Fibroblast of the aortic adventitia (primary cell): Measurements from ENCODE around the gene GRB10. TPM values are rescaled to one million over a fixed set of nuclear protein-coding genes. Genes with fewer than 3 reads are reported as not detected.

Experiments used
- DNase-seq: peaks from one replicate; pipeline ENCODE4 v3.0.0-alpha.2; 2010; ENCODE audit warnings: low read depth
- H3K4me3 ChIP-seq: 2 replicates; pipeline ENCODE4 v1.5.1; 2011; ENCODE audit warnings: low read depth, mild to moderate bottlenecking, control low read depth, low read length, moderate library complexity
- total RNA-seq: library from RNA; depleted of rRNA; stranded (reverse); fragments of >200 nt; gene quantifications from 2 replicates; pipeline ENCODE4 v1.2.3, GENCODE V29; 2012; ENCODE audit warnings: low replicate concordance
- TF ChIP-seq, protein P1 (sequence below): IDR thresholded peaks from 2 replicates; pipeline ENCODE4 v1.5.1; 2011; ENCODE audit warnings: mild to moderate bottlenecking, low read length, control low read depth, inconsistent platforms; ENCODE audit not compliant: insufficient read depth

Gene GRB10
- total RNA-seq, 1 donor: 39.1 TPM

DNA sequence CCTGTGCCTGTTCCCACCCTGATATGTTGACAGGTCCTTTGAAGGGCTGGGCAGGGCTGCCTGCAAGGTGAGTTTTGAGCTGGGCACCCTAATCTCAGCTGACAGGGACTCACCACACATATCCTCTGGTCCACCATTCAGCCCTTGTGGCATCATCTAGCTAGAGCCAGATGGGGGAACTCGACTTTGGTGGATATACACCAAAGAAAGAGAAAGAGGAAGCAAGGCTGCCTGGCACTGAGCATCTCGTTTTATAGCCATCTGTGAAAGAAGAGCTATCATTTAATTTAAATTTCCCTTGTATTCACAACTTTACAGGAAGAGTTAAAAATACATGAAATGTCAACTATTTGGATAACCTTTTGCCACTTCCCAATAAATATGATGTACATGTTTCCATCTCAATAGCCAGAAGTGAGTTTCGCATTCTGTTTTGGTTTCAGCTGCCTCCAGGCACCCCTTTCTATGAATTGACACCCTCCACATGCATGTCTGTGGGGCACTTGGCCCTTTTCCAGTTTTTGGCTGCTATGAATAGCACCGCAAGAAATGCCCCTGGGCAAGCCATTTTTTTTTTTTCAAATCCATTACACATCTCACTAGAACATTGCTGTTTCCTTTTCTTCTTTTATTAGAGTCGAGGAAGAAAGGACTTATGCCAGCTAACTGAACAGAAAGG, 22.9 kb upstream of the GRB10 start:
- TF ChIP-seq, protein P1, sequence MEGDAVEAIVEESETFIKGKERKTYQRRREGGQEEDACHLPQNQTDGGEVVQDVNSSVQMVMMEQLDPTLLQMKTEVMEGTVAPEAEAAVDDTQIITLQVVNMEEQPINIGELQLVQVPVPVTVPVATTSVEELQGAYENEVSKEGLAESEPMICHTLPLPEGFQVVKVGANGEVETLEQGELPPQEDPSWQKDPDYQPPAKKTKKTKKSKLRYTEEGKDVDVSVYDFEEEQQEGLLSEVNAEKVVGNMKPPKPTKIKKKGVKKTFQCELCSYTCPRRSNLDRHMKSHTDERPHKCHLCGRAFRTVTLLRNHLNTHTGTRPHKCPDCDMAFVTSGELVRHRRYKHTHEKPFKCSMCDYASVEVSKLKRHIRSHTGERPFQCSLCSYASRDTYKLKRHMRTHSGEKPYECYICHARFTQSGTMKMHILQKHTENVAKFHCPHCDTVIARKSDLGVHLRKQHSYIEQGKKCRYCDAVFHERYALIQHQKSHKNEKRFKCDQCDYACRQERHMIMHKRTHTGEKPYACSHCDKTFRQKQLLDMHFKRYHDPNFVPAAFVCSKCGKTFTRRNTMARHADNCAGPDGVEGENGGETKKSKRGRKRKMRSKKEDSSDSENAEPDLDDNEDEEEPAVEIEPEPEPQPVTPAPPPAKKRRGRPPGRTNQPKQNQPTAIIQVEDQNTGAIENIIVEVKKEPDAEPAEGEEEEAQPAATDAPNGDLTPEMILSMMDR: no peak
- H3K4me3 ChIP-seq: no peak overlapping the region
- DNase-seq: no peak

DNA sequence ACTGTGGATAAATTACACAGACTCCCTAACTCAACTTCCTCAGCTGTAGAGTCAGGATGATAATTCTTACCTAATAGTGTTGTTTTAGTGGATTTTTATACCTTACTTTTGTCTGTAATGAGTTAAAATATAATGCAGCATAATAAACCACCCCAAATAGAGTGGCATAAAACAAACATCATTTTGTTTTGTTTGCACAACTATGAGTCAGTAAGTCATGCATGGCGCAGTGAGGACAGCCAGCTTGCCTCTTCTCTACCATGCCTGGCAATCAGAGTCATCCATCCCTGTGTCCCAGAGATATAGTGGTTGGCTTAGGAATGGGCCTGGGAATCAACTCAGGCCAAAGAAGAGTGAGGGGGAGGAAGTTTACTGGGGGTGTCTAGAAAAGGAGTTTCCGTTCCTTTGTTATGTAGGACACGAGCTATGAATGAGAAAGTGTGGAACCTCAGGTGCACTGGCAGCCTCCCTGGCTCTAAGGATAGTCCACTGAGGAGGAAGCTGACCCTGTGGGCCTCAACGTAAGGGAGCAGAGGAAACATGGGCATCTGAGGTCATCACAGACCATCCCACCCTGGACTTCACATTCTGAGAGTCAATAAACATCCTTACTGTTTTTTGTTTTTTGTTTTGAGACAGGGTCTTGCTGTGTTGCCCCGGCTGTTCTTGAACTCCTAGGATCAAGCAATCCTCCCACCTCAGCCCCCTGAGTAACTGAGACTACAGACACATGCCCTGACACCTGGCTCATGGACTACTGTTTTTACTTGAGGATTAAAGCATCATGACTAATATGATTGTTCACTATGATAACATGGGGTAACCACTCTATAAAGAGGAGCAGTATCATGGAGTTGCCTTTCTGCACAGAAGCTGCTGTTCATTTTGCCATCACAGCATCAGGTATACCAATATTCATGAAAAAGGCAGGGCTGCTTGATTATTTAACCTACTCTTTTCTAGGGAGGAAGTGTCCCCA, 21.0 kb upstream of the GRB10 start:
- no peak for DNase-seq
- no peak overlapping the region for H3K4me3 ChIP-seq
- TF ChIP-seq, protein P1: no peak

DNA sequence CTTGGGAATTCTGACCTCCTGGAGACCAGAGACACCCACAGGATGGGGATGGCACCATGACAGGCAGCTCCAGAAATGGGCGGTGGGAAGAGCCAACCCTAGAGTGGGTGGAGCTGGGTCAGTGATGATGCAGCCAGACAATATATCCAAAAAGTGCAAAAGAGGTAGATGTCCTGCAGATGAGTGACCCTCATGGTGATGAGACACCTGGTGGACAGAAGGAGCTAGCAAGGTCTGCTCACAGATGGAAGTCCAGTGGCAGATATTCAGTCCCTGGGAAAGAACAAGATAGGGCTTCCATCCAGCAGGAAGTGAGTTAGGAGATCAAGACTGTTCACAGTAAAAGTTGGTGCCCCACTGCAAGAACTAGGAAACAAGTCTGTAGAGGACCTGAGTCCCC, 19.2 kb upstream of the GRB10 start:
- H3K4me3 ChIP-seq: no peak overlapping the region
- no peak for DNase-seq
- TF ChIP-seq, protein P1: no peak

DNA sequence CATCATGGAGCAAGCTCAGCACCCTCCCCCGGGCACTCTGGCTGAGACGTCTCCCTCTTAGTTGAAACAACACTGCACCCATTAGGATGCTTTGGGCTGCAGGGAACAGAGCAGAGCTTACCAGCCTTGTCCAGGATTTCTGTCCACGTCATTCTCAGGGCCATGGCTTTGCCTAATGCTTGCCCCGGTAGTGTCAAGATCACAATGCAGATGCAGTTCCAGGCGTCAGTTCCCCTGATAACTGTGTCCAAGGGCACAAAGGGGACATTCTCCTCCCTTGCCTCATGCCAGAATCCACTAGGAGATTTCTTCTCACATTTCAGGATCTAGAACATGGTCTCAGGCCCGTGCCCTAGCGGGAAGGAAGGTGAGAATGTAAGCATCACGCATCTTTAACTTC, 17.2 kb upstream of the GRB10 start:
- no peak for DNase-seq
- H3K4me3 ChIP-seq: no peak overlapping the region
- TF ChIP-seq, protein P1: no peak

DNA sequence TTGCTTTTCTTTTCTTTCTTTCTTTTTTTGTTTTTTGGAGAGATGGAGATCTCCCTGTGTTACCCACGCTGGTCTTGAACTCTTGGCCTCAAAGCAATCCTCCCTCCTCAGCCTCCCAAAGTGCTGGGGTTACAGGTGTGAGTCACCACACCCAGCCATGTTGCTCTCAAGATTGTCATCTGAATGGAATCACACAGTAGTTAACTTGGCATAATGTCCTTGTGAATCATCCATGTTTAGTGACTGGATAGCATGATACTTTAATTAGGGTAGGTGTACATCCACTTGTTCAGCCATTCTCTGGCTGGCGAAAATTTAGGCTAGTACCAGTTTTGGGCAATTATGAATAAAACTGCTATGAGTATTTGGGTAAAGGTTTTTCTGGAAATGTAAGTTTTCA, 15.4 kb upstream of the GRB10 start:
- TF ChIP-seq, protein P1: no peak
- H3K4me3 ChIP-seq: no peak overlapping the region
- DNase-seq: no peak

DNA sequence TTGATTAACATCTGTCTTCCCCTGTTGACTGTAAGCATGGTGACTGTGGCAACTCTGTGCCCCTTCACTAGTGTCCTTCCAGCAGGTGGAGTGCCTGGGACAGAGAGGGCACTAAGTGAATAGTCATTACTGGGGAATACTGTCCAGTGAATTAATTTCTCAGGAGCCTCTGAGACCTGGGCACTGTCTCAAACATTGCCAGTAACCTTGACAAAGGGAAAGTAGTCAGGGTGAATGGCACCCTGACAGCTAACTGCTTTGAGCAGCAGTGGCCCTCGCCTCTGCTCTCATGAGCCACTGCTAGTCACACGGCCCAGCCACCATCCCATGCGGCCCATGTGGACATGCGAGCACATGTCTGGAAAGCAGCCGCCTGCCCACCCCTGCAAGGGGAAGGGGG, 13.1 kb upstream of the GRB10 start:
- H3K4me3 ChIP-seq: no peak overlapping the region
- no peak for DNase-seq
- TF ChIP-seq, protein P1: peak; percentile 5
